Adrenal gland (tissue), 5 donors: ENCODE results near the gene DUSP10.

Source experiments
- CTCF ChIP-seq, 6 experiments: fragments of 450-650 bp in 4 of 6; fragments of 200-600 bp in 2 of 6; sonication (generic) in 1 of 6; IDR thresholded peaks; 1 replicate in 5 of 6; 2 replicates in 1 of 6; pipeline versions ENCODE4 v1.5.1 to v1.8.0; 2016 to 2021; ENCODE audit warnings: antibody characterized with exemption in 6 of 6, mild to moderate bottlenecking in 2 of 6, moderate library complexity in 1 of 6
- POLR2A ChIP-seq, 2 donors: fragments of 450-650 bp; IDR thresholded peaks; one replicate each; pipeline ENCODE4 v1.6.1; 2017; ENCODE audit warnings: antibody characterized with exemption in 2 of 2, mild to moderate bottlenecking in 2 of 2, moderate library complexity in 1 of 2
- donor health status: DM: no; HTN: no; CAD: no.

- TF ChIP-seq CTCF (IDR thresholded peaks at IDR 0.05) (no peak), POLR2A (IDR thresholded peaks at IDR 0.05) (no peak)
Measured at GRCh38 chr1:221670081-221670480, 71.8 kb downstream of the DUSP10 start.
